Measurements from ENCODE around the gene ZNF746. TPM values are rescaled to one million over a fixed set of nuclear protein-coding genes. Genes with fewer than 3 reads are reported as not detected.

Gene ZNF746
- total RNA-seq, 3 donors from 2014 or later = 23.5 to 27.5 (median 23.7) TPM

DNA sequence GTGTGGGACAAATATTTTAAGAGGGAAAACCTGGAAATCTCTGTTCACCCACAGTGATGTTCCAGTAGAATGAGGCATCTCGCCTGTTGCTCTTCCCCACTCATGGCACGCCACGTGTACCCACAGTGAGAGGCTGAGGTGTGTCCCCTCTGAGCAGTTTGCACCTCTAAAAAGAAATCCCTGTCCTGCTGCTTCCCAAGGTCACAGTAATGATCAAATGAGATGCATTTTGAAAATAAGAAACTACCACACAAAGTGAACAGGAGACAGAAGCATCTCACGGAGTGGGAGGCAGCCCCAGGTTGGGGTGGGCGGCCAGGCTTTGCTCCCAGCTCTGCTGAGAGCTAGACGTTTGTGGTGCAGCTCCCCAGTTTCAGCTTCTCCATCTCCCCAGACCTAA, 24.4 kb downstream of the ZNF746 start:
- Histone ChIP-seq H3K27me3 (no peaks in the 10 kb centered on the region), H3K27ac (no peak overlapping the region), H3K4me3 (no peak overlapping the region), H3K36me3 (peaks cover 11% of the 10 kb centered on the region), H3K9me3 (no peaks in the 10 kb centered on the region), H3K4me1 (no peaks in the 10 kb centered on the region)
- TF ChIP-seq, protein P1, sequence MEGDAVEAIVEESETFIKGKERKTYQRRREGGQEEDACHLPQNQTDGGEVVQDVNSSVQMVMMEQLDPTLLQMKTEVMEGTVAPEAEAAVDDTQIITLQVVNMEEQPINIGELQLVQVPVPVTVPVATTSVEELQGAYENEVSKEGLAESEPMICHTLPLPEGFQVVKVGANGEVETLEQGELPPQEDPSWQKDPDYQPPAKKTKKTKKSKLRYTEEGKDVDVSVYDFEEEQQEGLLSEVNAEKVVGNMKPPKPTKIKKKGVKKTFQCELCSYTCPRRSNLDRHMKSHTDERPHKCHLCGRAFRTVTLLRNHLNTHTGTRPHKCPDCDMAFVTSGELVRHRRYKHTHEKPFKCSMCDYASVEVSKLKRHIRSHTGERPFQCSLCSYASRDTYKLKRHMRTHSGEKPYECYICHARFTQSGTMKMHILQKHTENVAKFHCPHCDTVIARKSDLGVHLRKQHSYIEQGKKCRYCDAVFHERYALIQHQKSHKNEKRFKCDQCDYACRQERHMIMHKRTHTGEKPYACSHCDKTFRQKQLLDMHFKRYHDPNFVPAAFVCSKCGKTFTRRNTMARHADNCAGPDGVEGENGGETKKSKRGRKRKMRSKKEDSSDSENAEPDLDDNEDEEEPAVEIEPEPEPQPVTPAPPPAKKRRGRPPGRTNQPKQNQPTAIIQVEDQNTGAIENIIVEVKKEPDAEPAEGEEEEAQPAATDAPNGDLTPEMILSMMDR (IDR thresholded peaks at IDR 0.05) = no peak
- TF ChIP-seq POLR2AphosphoS5 (IDR thresholded peaks at IDR 0.05) = no peak
- TF ChIP-seq POLR2A (IDR thresholded peaks at IDR 0.05) = no peak
- intact Hi-C loops (cut with DNase I; ENCODE audit: low total_unique reads) = loop anchor here (10.0 kb wide), 1 partner anchor 362 kb away; the partner anchor contains the start of gene ZNF862
- DNase-seq (ENCODE audit: low spot score in 2 of 2) = no peak

DNA sequence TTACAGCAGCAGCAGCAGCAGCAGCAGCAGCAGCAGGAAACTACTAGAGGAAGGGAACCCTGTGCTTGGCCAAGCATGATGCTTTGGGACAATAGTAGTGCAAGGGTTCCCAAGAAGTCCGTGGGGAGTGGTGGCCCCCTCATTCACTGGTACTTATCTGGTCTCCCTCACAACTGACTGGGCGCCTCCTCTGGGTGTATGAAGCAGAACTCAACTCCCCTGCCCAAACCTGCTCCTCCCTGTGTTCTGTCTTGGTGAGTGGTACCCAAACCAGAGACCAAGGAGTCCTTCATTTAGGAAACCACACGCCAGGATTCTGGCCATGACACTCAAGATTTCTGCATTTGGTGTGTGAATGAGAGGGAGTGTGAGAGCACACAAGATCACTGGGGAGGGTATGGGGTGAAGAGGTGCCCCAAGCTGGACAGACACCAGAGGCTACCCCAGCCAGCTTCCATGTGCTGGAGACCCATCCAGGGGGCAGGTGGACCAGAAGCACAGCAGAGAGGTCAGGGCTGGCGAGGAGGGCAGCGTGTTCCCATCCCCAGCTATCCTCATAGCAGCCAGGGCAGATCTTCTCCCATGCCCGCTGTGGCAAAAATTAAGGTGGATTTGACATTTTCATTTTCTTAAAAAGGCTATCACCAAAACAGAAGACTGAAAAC, 26.2 kb downstream of the ZNF746 start:
- DNase-seq (ENCODE audit: low spot score in 2 of 2) = no peak
- peaks cover 11% of the 10 kb centered on the region for H3K36me3 ChIP-seq
- no peaks in the 10 kb centered on the region for H3K27me3 ChIP-seq
- H3K27ac ChIP-seq = no peak overlapping the region
- TF ChIP-seq, protein P1 (IDR thresholded peaks at IDR 0.05) = no peak
- TF ChIP-seq POLR2A (IDR thresholded peaks at IDR 0.05) (no peak), POLR2AphosphoS5 (IDR thresholded peaks at IDR 0.05) (no peak)
- no peaks in the 10 kb centered on the region for H3K9me3 ChIP-seq
- H3K4me3 ChIP-seq = no peak overlapping the region
- H3K4me1 ChIP-seq = no peaks in the 10 kb centered on the region
- intact Hi-C loops (cut with DNase I; ENCODE audit: low total_unique reads) = loop anchor here (10.0 kb wide), 1 partner anchor 363 kb away; the partner anchor contains the start of gene ZNF862

DNA sequence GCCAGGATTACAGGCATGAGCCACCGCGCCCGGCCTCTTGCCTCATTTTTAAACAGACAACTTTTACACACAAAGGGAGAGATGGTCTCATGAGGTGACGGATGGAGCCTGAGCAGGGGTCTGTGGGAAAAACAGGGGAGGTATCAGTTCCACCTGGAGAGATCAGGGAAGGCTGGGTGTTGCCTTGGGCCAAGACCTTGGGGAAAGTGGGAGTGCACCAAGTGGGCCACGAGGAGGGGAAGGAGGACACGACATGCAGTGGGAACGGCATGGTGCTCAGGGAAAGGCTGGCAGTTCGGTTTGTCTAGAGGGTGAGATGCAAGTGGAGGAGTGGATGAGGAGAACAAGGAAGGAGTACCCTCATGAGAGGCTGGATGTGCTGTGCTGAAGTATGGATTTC, 27.8 kb downstream of the ZNF746 start:
- Histone ChIP-seq H3K9me3 (no peaks in the 10 kb centered on the region), H3K27me3 (no peaks in the 10 kb centered on the region), H3K27ac (no peak overlapping the region), H3K4me1 (no peaks in the 10 kb centered on the region), H3K4me3 (no peak overlapping the region), H3K36me3 (peaks cover 8% of the 10 kb centered on the region)
- TF ChIP-seq POLR2A (IDR thresholded peaks at IDR 0.05) (no peak), POLR2AphosphoS5 (IDR thresholded peaks at IDR 0.05) (no peak)
- TF ChIP-seq, protein P1 (IDR thresholded peaks at IDR 0.05) = no peak
- DNase-seq (ENCODE audit: low spot score in 2 of 2) = no peak
- intact Hi-C loops (cut with DNase I; ENCODE audit: low total_unique reads) = loop anchor here (10.0 kb wide), 1 partner anchor 365 kb away; the partner anchor contains the start of gene ZNF862

- intact Hi-C loops (cut with DNase I; ENCODE audit: low total_unique reads) = no loop called here
- no peaks in the 10 kb centered on the region for H3K9me3 ChIP-seq
- DNase-seq (ENCODE audit: low spot score in 2 of 2) = no peak
- no peak overlapping the region for H3K27ac ChIP-seq
- no peak for TF ChIP-seq POLR2AphosphoS5 (IDR thresholded peaks at IDR 0.05)
- TF ChIP-seq POLR2A (IDR thresholded peaks at IDR 0.05) = no peak
- H3K4me1 ChIP-seq = no peaks in the 10 kb centered on the region
- H3K36me3 ChIP-seq = no peaks in the 10 kb centered on the region
- H3K27me3 ChIP-seq = no peaks in the 10 kb centered on the region
- H3K4me3 ChIP-seq = no peak overlapping the region
These were observed 29.4 kb downstream of the ZNF746 start for GRCh38 chr7:149468208-149468607.

DNA sequence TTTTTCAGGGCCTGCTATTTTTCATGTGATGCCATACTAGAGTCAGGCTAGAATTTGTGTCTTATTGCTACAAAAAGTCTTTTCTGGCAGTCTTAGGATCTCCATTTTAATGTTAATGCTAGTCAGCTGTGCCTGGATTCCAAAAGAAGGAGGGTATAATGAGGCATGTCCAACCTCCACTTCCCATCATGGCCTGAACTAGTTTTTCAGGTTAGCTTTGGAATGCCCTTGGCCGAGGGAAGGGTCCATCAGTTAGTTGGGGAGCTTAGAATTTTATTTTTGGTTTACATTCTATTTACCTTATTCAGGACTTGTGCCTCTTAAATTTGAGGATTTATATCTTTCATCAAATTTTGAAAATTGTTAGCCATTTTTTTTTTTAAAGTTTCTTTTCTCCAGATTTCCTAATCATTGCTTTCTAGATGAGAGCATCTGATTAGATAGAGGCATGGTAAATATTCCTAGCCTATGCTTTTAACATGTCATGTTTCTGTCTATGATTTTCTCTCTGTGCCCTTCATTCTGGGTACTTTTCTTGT, 30.2 kb downstream of the ZNF746 start:
- Histone ChIP-seq H3K27me3 (no peaks in the 10 kb centered on the region), H3K4me1 (no peaks in the 10 kb centered on the region), H3K9me3 (no peaks in the 10 kb centered on the region), H3K36me3 (no peaks in the 10 kb centered on the region), H3K27ac (no peak overlapping the region), H3K4me3 (no peak overlapping the region)
- DNase-seq (ENCODE audit: low spot score in 2 of 2) = no peak
- intact Hi-C loops (cut with DNase I; ENCODE audit: low total_unique reads) = no loop called here
- TF ChIP-seq POLR2AphosphoS5 (IDR thresholded peaks at IDR 0.05) = no peak
- no peak for TF ChIP-seq POLR2A (IDR thresholded peaks at IDR 0.05)
- TF ChIP-seq, protein P1 (IDR thresholded peaks at IDR 0.05) = no peak

All from breast epithelium (tissue), 4 donors.